Measurements from ENCODE around the gene LEFTY1. TPM values are rescaled to one million over a fixed set of nuclear protein-coding genes. Genes with fewer than 3 reads are reported as not detected.

LEFTY1 gene
- total and polyA plus RNA-seq, 2 of the 4 experiments (the other 2 are of a cell fraction): not detected

- Histone ChIP-seq H3K23ac (ENCODE audit: low read depth, low read length) (no peak overlapping the region), H2BK5ac (ENCODE audit: low read depth, low read length, poor library complexity, severe bottlenecking) (no peak overlapping the region), H2AK9ac (replicated peaks; ENCODE audit: low read depth, low read length, poor library complexity) (no peak overlapping the region), H3K9me1 (ENCODE audit: insufficient read depth, low read length) (peaks cover 12% of the 10 kb centered on the region; the same call in 1 of the 2 replicates), H3K79me1 (ENCODE audit: low read depth in 1 of 2, low read length in 2 of 2) (peaks cover 0 to 23% of the 10 kb centered on the region in 2 experiments; a peak in 2 of 4 replicates), H2AFZ (replicated peaks; ENCODE audit: low read length, poor library complexity) (no peak overlapping the region), H3K9ac (ENCODE audit: low read depth, low read length) (no peak overlapping the region), H4K5ac (ENCODE audit: low read depth, low read length) (no peak overlapping the region), H3K9me3 (ENCODE audit: control insufficient read depth, insufficient read depth, low read length) (no peaks in the 10 kb centered on the region), H3K56ac (ENCODE audit: extremely low read depth, insufficient read depth, low read length) (no peak overlapping the region), H3K4me2 (ENCODE audit: low read depth, low read length) (no peak overlapping the region), H3K36me3 (ENCODE audit: control insufficient read depth, insufficient read depth, low read length) (peaks cover 47% of the 10 kb centered on the region), H3K18ac (ENCODE audit: low read depth, low read length) (no peak overlapping the region), H2BK120ac (ENCODE audit: low read depth, low read length) (no peak overlapping the region), H3K4me3 (ENCODE audit: insufficient read depth, low read depth, low read length) (no peak overlapping the region), H4K8ac (ENCODE audit: low read depth in 2 of 2, low read length in 2 of 2) (no peak overlapping the region), H2BK15ac (ENCODE audit: low read depth, low read length) (no peak overlapping the region), H2AK5ac (ENCODE audit: low read depth, low read length) (no peak overlapping the region), H3K4ac (ENCODE audit: low read depth, low read length) (no peak overlapping the region), H3K4me1 (ENCODE audit: control insufficient read depth, insufficient read depth, low read length) (peaks cover 13% of the 10 kb centered on the region), H3K27me3 (ENCODE audit: control insufficient read depth, insufficient read depth, low read length) (no peaks in the 10 kb centered on the region), H3K14ac (replicated peaks; ENCODE audit: low read depth, low read length) (no peak overlapping the region), H3K27ac (ENCODE audit: insufficient read depth, low read length) (no peak overlapping the region), H4K20me1 (ENCODE audit: insufficient read depth, low read length) (peaks cover 14% of the 10 kb centered on the region), H4K91ac (ENCODE audit: insufficient read depth, low read depth, low read length) (no peak overlapping the region), H2BK20ac (ENCODE audit: low read depth, low read length) (no peak overlapping the region)
- dilution Hi-C loops (cut with HindIII; ENCODE audit: low sequenced_read_pairs, unreplicated experiment) (no loop called here), in situ Hi-C loops (cut with MboI; ENCODE audit: low sequenced_read_pairs) (no loop called here), intact Hi-C loops (cut with micrococcal nuclease) (no loop called here)
- no peak for TF ChIP-seq MAZ (IDR thresholded peaks at IDR 0.05; ENCODE audit: borderline replicate concordance, low read depth, low read length)
- no peak for TF ChIP-seq CEBPB (IDR thresholded peaks at IDR 0.05; ENCODE audit: low read depth, low read length)
- TF ChIP-seq MXI1 (IDR thresholded peaks at IDR 0.05; ENCODE audit: borderline replicate concordance, low read depth, low read length): no peak
- no peak for TF ChIP-seq POLR2A (IDR thresholded peaks at IDR 0.05; ENCODE audit: low read depth, low read length)
- 100% methylated on average over 4 of the region's 13 CpGs; no CpG with 5 or more reads in 1 of the 2 experiments for WGBS, 2 experiments (ENCODE audit: extremely low coverage in 2 of 2, insufficient read length in 1 of 2)
- DNase-seq (no peak), ATAC-seq (ENCODE audit: low read depth) (no peak)
- POLR2A ChIA-PET (ENCODE audit: unreplicated experiment): no interaction called here
- no TSS peak for BruUV-seq (replicated peaks)
- CTCF ChIA-PET: no interaction called here
Observed at GRCh38 chr1:225861834-225862580, 26.9 kb downstream of the LEFTY1 start.
